HepG2 (cell line): Measurements from ENCODE around the gene CAPN7. TPM values are rescaled to one million over a fixed set of nuclear protein-coding genes. Genes with fewer than 3 reads are reported as not detected.

ENCODE experiments used
- ATAC-seq: fragments of 200-7000 bp; cut with Tn5 transposase; 3 replicates; pipeline ENCODE4 v1.9.1; 2020; ENCODE audit warnings: mild to moderate bottlenecking, moderate library complexity
- BruUV-seq: library from RNA; stranded (reverse); fragments of 400-500 nt; replicated peaks from 2 replicates; lab custom pipeline; 2021; lab: Mats Ljungman, UMichigan
- CTCF ChIA-PET: fragments of 300-600 bp; formaldehyde crosslinking; extraction: SDS; loops from one replicate; lab custom pipeline; 2021; ENCODE audit warnings: low total read pairs, inconsistent platforms, low intra/inter-chr PET ratio; lab: Yijun Ruan, JAX
- POLR2A ChIA-PET: fragments of 350-600 bp; sonication (Branson Sonifier 250); formaldehyde crosslinking; loops from one replicate; lab custom pipeline; 2020; ENCODE audit warnings: antibody characterized with exemption, inconsistent platforms; lab: Yijun Ruan, JAX
- DNase-seq: peaks from one replicate; pipeline ENCODE4 v3.0.0-alpha.2; 2015; ENCODE audit warnings: low spot score
- FAIRE-seq: peaks from 3 replicates; lab custom pipeline; 2011; peaks lifted over from hg19 to GRCh38; lab: Jason Lieb, UNC
- H2AFZ ChIP-seq: one replicate; pipeline ENCODE4 v1.6.1; 2011; ENCODE audit warnings: low read length, inconsistent platforms
- H3K27ac ChIP-seq: fragments of 300-600 bp; 3 replicates; pipeline ENCODE4 v1.8.0; 2011; ENCODE audit warnings: mixed run types, mild to moderate bottlenecking, mixed read lengths, low read length, inconsistent platforms; ENCODE audit not compliant: insufficient read depth; ENCODE audit errors: extremely low read length
- H3K27me3 ChIP-seq, 2 experiments: fragments of 200-600 bp in 1 of 2; 2 replicates in 1 of 2; 3 replicates in 1 of 2; pipeline versions ENCODE4 v1.6.0 to v1.8.0; 2011; ENCODE audit warnings: low read length in 2 of 2, mild to moderate bottlenecking in 2 of 2, moderate library complexity in 2 of 2, inconsistent platforms in 1 of 2; ENCODE audit not compliant: insufficient read depth in 2 of 2, control insufficient read depth in 1 of 2
- H3K36me3 ChIP-seq, 2 experiments: fragments of 200-600 bp in 1 of 2; replicated peaks in 1 of 2; 2 replicates in 1 of 2; 3 replicates in 1 of 2; pipeline versions ENCODE4 v1.5.1 to v1.8.0; 2011; ENCODE audit warnings: low read length in 2 of 2, inconsistent platforms in 1 of 2; ENCODE audit not compliant: insufficient read depth in 2 of 2, control insufficient read depth in 1 of 2
- H3K4me1 ChIP-seq: 2 replicates; pipeline ENCODE4 v1.5.1; 2012; ENCODE audit warnings: low read length, inconsistent platforms; ENCODE audit not compliant: insufficient read depth
- H3K4me2 ChIP-seq: 2 replicates; pipeline ENCODE4 v1.6.0; 2011; ENCODE audit warnings: low read depth, low read length, inconsistent platforms
- H3K4me3 ChIP-seq, 3 experiments: fragments of 200-600 bp in 1 of 3; sonication (generic), shearing (Covaris generic) in 1 of 3; replicated peaks in 1 of 3; 2 replicates each; pipeline ENCODE4 v1.5.1; 2011 to 2016; ENCODE audit warnings: low read length in 3 of 3, inconsistent platforms in 2 of 3, low read depth in 2 of 3, mild to moderate bottlenecking in 2 of 3, control low read depth in 1 of 3, mixed read lengths in 1 of 3; ENCODE audit not compliant: insufficient read depth in 1 of 3
- H3K79me2 ChIP-seq: one replicate; pipeline ENCODE4 v1.6.1; 2011; ENCODE audit warnings: low read length, inconsistent platforms; ENCODE audit not compliant: insufficient read depth
- H3K9ac ChIP-seq: 2 replicates; pipeline ENCODE4 v1.6.0; 2011; ENCODE audit warnings: mild to moderate bottlenecking, low read depth, low read length, inconsistent platforms; ENCODE audit not compliant: insufficient read depth
- H3K9me3 ChIP-seq: 2 replicates; pipeline ENCODE4 v1.5.1; 2012; ENCODE audit warnings: mild to moderate bottlenecking, low read length
- H4K20me1 ChIP-seq: 2 replicates; pipeline ENCODE4 v1.6.0; 2011; ENCODE audit warnings: inconsistent platforms, mild to moderate bottlenecking, low read length, moderate library complexity; ENCODE audit not compliant: insufficient read depth
- CBFB ChIP-seq: sonication (generic); formaldehyde crosslinking; IDR thresholded peaks from 2 replicates; pipeline ENCODE4 v1.4.0; 2020; ENCODE audit warnings: missing genetic modification reagents
- DPF2 ChIP-seq: sonication (generic); formaldehyde crosslinking; IDR thresholded peaks from 2 replicates; pipeline ENCODE4 v1.4.0; 2020; ENCODE audit warnings: mild to moderate bottlenecking, low read depth, missing genetic modification reagents, borderline replicate concordance
- FOXK1 ChIP-seq: sonication (generic); formaldehyde crosslinking; IDR thresholded peaks from 2 replicates; pipeline ENCODE4 v1.4.0; 2020; ENCODE audit warnings: low read depth, missing genetic modification reagents, borderline replicate concordance
- FUBP1 ChIP-seq: sonication (generic); formaldehyde crosslinking; IDR thresholded peaks from 2 replicates; pipeline ENCODE4 v1.5.1; 2020; ENCODE audit warnings: missing genetic modification reagents, mild to moderate bottlenecking, borderline replicate concordance
- HES4 ChIP-seq: sonication (generic); formaldehyde crosslinking; IDR thresholded peaks from 2 replicates; pipeline ENCODE4 v1.9.0; 2021; ENCODE audit warnings: mild to moderate bottlenecking, missing genetic modification reagents, borderline replicate concordance
- MAZ ChIP-seq, 2 experiments: sonication (generic) in 1 of 2; formaldehyde crosslinking in 1 of 2; IDR thresholded peaks; 2 replicates each; pipeline versions ENCODE4 v1.5.0 to v1.6.1; 2012 to 2020; ENCODE audit warnings: low read depth in 2 of 2, mild to moderate bottlenecking in 2 of 2, borderline replicate concordance in 1 of 2, improper control_type of control experiment in 1 of 2, low read length in 1 of 2, missing genetic modification reagents in 1 of 2, moderate library complexity in 1 of 2
- SP140L ChIP-seq: sonication (generic); formaldehyde crosslinking; IDR thresholded peaks from 2 replicates; pipeline ENCODE4 v1.4.0; 2020; ENCODE audit warnings: missing genetic modification reagents, borderline replicate concordance
- ZNF652 ChIP-seq: IDR thresholded peaks from 2 replicates; pipeline ENCODE4 v1.6.1; 2016; ENCODE audit warnings: low read depth, borderline replicate concordance
- ZNF670 ChIP-seq: sonication (generic); formaldehyde crosslinking; IDR thresholded peaks from 2 replicates; pipeline ENCODE4 v1.8.0; 2022; ENCODE audit warnings: mild to moderate bottlenecking, missing genetic modification reagents, borderline replicate concordance
- WGBS: methylation state at CpG from one replicate; pipeline ENCODE4 v1.1.6; 2017; ENCODE audit warnings: low lambda C conversion rate; 5-methylcytosine and 5-hydroxymethylcytosine counted together
- in situ Hi-C: cut with HindIII; loops from 2 replicates; pipeline ENCODE4 v1.10.0; 2017; ENCODE audit warnings: low pct_unique_long_range_greater_than_20kb; ENCODE audit not compliant: extremely low pct_ligation_motif_present
- intact Hi-C: fragments of 100-400 bp; cut with micrococcal nuclease; formaldehyde crosslinking; loops from one replicate; pipeline ENCODE4 v1.10.0; 2022; ENCODE audit not compliant: unreplicated experiment
- polyA plus RNA-seq, 8 experiments: library from polyadenylated mRNA; depleted of rRNA in 3 of 8; stranded (reverse) in 7 of 8; unstranded in 1 of 8; fragments of >200 nt; fragmentation: Illumina TruSeq in 4 of 8; extraction: Trizol in 4 of 8; gene quantifications; 2 replicates each; pipeline versions ENCODE4 v1.2.1 to v1.2.3, GENCODE V29; 2011 to 2016; ENCODE audit warnings: low read depth in 4 of 8, missing spikeins in 1 of 8, mixed read lengths in 1 of 8; ENCODE audit not compliant: insufficient read depth in 1 of 8
- total RNA-seq, 5 experiments: library from RNA; depleted of rRNA; stranded (reverse); fragments of >200 nt; fragmentation: Illumina TruSeq; extraction: Trizol; gene quantifications; 2 replicates each; pipeline ENCODE4 v1.2.3, GENCODE V29; 2016; ENCODE audit warnings: low read depth in 1 of 5

The CAPN7 gene
- total and polyA plus RNA-seq, 2 of the 13 experiments (the other 11 are each of a cell fraction or from before 2014, with no cell fraction given): 16.7 to 36.8 TPM

GRCh38 chr3:15263120-15263519 is 57.1 kb downstream of the CAPN7 start:
- H3K27me3 ChIP-seq: no peaks in the 10 kb centered on the region
- ChIA-PET POLR2A (no interaction called here), CTCF (no interaction called here)
- no peak overlapping the region for H3K9ac ChIP-seq
- in situ Hi-C loops: no loop called here
- DNase-seq: no peak
- H4K20me1 ChIP-seq: no peaks in the 10 kb centered on the region
- no peaks in the 10 kb centered on the region for H3K9me3 ChIP-seq
- TF ChIP-seq CBFB (CRISPR knock-in tag) (no peak), ZNF652 (CRISPR knock-in tag) (no peak), ZNF670 (no peak), HES4 (CRISPR knock-in tag) (no peak), FOXK1 (no peak), DPF2 (CRISPR knock-in tag) (no peak), MAZ (IDR thresholded peaks at IDR 0.05; ENCODE audit: borderline replicate concordance, low read depth, low read length) (no peak), MAZ (CRISPR knock-in tag; IDR thresholded peaks at IDR 0.05; ENCODE audit: low read depth) (no peak), SP140L (CRISPR knock-in tag) (no peak), FUBP1 (CRISPR knock-in tag) (no peak)
- H3K4me3 ChIP-seq: no peak overlapping the region
- BruUV-seq: no TSS peak
- no peaks in the 10 kb centered on the region for H3K4me1 ChIP-seq
- 97% methylated on average over 4 of the region's 4 CpGs for WGBS
- no peak overlapping the region for H3K4me2 ChIP-seq
- H3K36me3 ChIP-seq: no peaks in the 10 kb centered on the region
- H2AFZ ChIP-seq: no peak overlapping the region
- H3K79me2 ChIP-seq: no peaks in the 10 kb centered on the region
- no peak overlapping the region for H3K27ac ChIP-seq
- intact Hi-C loops: no loop called here
- FAIRE-seq: no peak
- ATAC-seq: no peak
